K562 (cell line): ENCODE measurements around the gene MARCKSL1.

ENCODE experiments used
- ZNF408 ChIP-seq: fragments of 250-450 bp; sonication (Bioruptor Pico); IDR thresholded peaks from 2 replicates; pipeline ENCODE4 v1.4.0; 2020; ENCODE audit warnings: low read depth, mild to moderate bottlenecking, moderate library complexity
- ZNF707 ChIP-seq: fragments of 250-450 bp; sonication (Bioruptor Pico); conservative IDR thresholded peaks from 2 replicates; pipeline ENCODE4 v1.8.0; 2022; ENCODE audit warnings: inconsistent platforms, mild to moderate bottlenecking, moderate library complexity
- ZNF780A ChIP-seq: fragments of 250-450 bp; sonication (Bioruptor Pico); IDR thresholded peaks from 2 replicates; pipeline ENCODE4 v1.5.0; 2021; ENCODE audit warnings: mild to moderate bottlenecking
- TF ChIP-seq, protein P1 (sequence below): fragments of 150-350 bp; IDR thresholded peaks from 2 replicates; pipeline ENCODE4 v1.6.1; 2014; ENCODE audit warnings: low read depth, mild to moderate bottlenecking, low read length, borderline replicate concordance

DNA sequence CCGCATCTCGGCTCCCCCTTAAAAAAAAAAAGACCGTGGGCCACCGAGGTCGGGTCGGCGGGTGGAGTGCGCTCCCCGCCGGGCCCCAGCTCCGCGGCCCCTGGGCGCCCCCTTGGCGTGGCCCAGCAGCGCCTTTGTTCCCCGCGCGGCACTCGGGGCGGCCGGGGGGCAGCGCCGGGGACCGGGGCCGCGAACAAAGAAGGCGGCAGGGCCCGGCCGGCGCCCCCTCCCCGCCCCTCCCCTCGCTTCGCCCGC, 571 bp downstream of the MARCKSL1 start:
- TF ChIP-seq ZNF780A: no peak
- TF ChIP-seq, protein P1, sequence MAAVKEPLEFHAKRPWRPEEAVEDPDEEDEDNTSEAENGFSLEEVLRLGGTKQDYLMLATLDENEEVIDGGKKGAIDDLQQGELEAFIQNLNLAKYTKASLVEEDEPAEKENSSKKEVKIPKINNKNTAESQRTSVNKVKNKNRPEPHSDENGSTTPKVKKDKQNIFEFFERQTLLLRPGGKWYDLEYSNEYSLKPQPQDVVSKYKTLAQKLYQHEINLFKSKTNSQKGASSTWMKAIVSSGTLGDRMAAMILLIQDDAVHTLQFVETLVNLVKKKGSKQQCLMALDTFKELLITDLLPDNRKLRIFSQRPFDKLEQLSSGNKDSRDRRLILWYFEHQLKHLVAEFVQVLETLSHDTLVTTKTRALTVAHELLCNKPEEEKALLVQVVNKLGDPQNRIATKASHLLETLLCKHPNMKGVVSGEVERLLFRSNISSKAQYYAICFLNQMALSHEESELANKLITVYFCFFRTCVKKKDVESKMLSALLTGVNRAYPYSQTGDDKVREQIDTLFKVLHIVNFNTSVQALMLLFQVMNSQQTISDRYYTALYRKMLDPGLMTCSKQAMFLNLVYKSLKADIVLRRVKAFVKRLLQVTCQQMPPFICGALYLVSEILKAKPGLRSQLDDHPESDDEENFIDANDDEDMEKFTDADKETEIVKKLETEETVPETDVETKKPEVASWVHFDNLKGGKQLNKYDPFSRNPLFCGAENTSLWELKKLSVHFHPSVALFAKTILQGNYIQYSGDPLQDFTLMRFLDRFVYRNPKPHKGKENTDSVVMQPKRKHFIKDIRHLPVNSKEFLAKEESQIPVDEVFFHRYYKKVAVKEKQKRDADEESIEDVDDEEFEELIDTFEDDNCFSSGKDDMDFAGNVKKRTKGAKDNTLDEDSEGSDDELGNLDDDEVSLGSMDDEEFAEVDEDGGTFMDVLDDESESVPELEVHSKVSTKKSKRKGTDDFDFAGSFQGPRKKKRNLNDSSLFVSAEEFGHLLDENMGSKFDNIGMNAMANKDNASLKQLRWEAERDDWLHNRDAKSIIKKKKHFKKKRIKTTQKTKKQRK: no peak
- no peak for TF ChIP-seq ZNF408 (CRISPR knock-in tag)
- TF ChIP-seq ZNF707 (CRISPR knock-in tag): no peak
